ENCODE measurements around the gene TSPAN18.

- TF ChIP-seq, protein P1, sequence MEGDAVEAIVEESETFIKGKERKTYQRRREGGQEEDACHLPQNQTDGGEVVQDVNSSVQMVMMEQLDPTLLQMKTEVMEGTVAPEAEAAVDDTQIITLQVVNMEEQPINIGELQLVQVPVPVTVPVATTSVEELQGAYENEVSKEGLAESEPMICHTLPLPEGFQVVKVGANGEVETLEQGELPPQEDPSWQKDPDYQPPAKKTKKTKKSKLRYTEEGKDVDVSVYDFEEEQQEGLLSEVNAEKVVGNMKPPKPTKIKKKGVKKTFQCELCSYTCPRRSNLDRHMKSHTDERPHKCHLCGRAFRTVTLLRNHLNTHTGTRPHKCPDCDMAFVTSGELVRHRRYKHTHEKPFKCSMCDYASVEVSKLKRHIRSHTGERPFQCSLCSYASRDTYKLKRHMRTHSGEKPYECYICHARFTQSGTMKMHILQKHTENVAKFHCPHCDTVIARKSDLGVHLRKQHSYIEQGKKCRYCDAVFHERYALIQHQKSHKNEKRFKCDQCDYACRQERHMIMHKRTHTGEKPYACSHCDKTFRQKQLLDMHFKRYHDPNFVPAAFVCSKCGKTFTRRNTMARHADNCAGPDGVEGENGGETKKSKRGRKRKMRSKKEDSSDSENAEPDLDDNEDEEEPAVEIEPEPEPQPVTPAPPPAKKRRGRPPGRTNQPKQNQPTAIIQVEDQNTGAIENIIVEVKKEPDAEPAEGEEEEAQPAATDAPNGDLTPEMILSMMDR (conservative IDR thresholded peaks at IDR 0.05; ENCODE audit: low read depth, low read length) = no peak
- TF ChIP-seq EZH2 (IDR thresholded peaks at IDR 0.05; ENCODE audit: borderline replicate concordance, low read depth, low read length, poor library complexity, severe bottlenecking) = no peak
These were observed 237.2 kb downstream of the TSPAN18 start for GRCh38 chr11:44963948-44964347.

All from A673 (cell line).